GM19395 (cell line): ENCODE results near the gene SLC16A7.
"Not testable (repeated sequence)": the region's sequence is repeated elsewhere in the genome, so short reads cannot be mapped to it uniquely, and the experiment has no call there.

Experiments
- ATAC-seq: cut with Tn5 transposase; IDR thresholded peaks from one replicate; pipeline ENCODE4 v1.9.1; 2021; ENCODE audit warnings: mild to moderate bottlenecking, moderate library complexity; ENCODE audit not compliant: unreplicated experiment

The SLC16A7 gene

GRCh38 chr12:59595883-59596540, at the start of gene SLC16A7:
Gene SLC16A7 (plus strand): TSS chr12:59596029. CDS start chr12:59704802, 108,773 bp downstream.
- peak; percentile 59 for ATAC-seq

GRCh38 chr12:59548930-59549329, 46.9 kb upstream of the SLC16A7 start:
- no peak for ATAC-seq

- no peak for ATAC-seq
Observed at GRCh38 chr12:59559696-59560095, 36.1 kb upstream of the SLC16A7 start.

GRCh38 chr12:59570145-59570544, 25.7 kb upstream of the SLC16A7 start:
- ATAC-seq = no peak

- no peak for ATAC-seq
Observed at GRCh38 chr12:59574406-59574805, 21.4 kb upstream of the SLC16A7 start.

GRCh38 chr12:59575826-59576225, 20.0 kb upstream of the SLC16A7 start:
- ATAC-seq = no peak

- ATAC-seq = no peak
Observed at GRCh38 chr12:59578254-59578653, 17.6 kb upstream of the SLC16A7 start.

GRCh38 chr12:59579631-59580030, 16.2 kb upstream of the SLC16A7 start:
- ATAC-seq = no peak

- no peak for ATAC-seq
Observed at GRCh38 chr12:59580050-59580449, 15.8 kb upstream of the SLC16A7 start.

DNA sequence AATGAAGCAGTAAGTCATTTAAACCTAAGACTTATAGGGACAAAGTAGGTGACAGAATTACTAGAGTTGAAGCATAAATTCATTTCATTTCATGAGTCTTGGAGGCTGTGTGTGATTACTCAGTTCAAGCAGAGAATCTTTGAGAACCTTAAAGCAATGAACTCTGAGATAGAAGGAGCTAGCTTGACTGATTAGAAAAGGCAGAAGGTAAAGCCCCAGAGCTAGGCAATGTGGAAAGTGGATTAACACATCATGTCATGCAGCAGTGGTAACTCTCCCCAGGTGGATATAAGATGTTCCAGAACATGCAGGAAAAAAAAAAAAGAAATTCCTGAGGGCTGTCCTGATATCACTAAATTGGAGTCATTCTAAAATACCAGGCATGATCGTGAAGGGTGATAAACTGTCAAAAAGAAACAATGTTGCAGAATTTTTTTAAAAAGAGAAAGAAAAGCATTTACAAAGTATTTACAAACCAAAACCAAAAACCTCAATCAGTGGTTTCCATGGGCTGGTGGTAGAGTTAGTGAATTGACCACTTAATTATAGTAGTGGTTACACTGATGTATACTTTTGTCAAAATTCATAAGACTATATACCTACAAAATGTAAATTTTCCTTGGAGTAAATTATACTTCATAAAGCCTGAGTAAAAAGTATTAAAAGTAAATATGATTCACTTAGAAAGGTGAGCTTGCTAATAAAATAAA, 12.7 kb upstream of the SLC16A7 start:
- no peak for ATAC-seq

GRCh38 chr12:59587710-59588109, 8.1 kb upstream of the SLC16A7 start:
- ATAC-seq = no peak

GRCh38 chr12:59593761-59594160, 2.1 kb upstream of the SLC16A7 start:
- ATAC-seq = no peak

- no peak for ATAC-seq
Observed at GRCh38 chr12:59594943-59595500, 807 bp upstream of the SLC16A7 start.

DNA sequence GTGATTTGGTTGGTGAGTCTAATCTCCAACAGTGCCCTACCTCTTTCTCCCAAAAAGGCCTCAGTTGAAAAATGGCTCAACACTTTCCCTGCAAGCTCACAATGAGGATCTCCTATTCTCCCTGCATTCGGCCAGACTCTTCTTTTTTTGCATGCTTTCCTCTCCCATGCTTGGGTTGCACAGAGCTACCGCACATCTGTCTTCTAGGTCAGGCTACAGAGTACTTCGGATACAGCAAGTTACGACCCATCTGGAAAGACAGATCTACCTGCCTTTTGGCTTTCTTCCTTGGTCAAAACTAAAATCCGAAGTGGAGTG, 305 bp upstream of the SLC16A7 start:
- ATAC-seq = no peak

DNA sequence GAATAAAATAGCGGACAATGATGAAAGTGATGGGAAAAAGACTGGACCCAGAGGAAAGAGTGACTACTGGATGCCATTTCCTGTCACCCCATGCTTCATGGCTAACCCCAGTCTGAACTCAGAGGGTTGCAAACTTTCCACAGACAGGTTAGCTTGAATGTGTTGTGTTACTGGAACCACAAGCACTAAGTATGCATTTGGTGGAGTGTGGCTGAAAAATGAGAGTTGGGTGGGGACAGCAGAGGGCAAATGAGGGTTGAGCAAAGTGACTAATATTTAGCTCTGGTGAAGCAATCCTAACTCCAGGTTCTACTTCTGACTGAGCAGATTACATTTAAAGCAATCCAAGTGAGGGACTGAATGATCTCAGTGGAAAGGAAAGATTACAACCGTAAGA, 1.6 kb downstream of the SLC16A7 start:
- ATAC-seq = peak; percentile 60

DNA sequence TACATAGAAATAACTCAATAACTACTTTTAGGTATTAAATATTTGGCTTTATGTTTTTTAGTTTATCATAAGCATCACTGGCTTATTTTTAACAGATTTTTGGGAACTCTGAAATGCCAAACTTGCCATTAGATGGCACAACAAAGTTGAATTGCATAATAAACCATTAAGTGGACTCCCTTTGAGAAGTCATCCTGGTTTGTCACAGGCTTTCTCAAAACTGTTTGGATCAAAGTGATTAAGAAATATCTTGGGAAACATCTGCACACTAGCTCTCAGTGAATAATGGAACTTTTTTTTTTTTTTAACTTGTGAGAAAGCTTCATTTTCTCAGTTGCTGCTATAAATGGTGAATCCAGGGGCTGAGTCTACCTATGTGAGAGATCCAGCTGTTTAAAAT, 4.3 kb downstream of the SLC16A7 start:
- no peak for ATAC-seq

GRCh38 chr12:59603754-59604153, 7.9 kb downstream of the SLC16A7 start:
- no peak for ATAC-seq

DNA sequence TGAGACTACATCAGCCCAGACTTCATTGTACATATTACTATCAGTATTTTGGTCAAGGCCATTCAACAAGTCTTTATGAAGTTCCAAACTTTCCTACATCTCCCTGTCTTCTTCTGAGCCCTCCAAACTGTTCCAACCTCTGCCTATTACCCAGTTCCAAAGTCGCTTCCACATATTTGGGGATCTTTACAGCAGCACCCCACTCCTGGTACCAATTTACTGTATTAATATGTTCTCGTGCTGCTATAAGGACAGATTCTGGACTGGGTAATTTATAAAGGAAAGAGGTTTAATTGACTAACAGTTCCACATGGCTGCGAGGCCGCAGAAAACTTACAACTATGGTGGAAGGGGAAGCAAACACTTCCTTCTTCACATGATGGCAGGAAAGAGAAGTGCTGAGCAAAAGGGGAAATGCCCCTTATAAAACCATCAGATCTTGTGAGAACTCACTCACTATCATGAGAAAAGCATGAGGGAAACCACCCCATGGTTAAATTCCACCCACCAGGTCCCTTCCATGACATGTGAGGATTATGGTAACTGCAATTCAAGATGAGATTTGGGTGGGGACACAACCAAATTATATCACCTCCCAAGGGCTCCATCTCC, 17.1 kb downstream of the SLC16A7 start:
- not testable (repeated sequence) for ATAC-seq

DNA sequence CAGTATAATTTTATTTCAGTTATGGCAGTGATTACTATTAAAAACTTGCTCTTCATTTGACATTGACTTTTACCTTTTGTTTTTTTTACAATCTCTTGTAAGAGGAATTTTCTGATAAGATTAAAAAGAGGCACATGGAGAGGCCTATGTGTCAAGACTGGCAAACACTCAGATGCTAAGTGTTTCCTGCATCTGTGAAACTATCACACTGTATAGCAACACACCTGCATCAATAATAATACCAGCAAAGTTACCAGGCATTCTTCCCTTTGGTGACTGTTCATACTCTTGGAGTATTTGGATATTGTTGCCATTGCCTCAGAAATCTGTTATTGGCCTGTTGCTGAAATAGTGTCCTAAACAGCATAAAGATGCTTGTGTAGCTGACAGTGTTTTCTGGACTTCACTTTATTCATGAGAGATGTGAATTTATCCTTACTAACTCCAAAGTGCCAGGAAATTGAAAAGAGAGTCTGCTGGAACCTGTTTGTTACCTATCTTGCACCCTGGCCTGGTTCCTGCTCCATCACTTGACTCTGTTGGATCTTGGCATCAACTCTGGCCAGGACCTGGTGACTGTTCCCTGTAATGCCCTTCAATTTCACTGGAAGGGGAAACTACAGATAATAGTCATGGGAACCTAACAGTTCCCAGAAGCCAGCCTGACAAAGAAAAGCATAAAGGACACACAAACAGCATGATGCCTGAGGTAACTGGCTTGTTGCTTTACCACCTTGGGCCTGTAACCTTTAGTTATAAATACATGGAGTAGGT, 19.8 kb downstream of the SLC16A7 start:
- no peak for ATAC-seq

GRCh38 chr12:59619461-59620240, 23.8 kb downstream of the SLC16A7 start:
- ATAC-seq = no peak
